ENCODE results near the gene EFNA4.
"Not testable (repeated sequence)": the region's sequence is repeated elsewhere in the genome, so short reads cannot be mapped to it uniquely, and the experiment has no call there.

EFNA4 gene

GRCh38 chr1:155107309-155108264, 44.0 kb downstream of the EFNA4 start:
- H3K27ac ChIP-seq (ENCODE audit: low read length), result no peak overlapping the region
- no peak overlapping the region for H3K9ac ChIP-seq (ENCODE audit: low read length)
- H3K36me3 ChIP-seq (ENCODE audit: control insufficient read depth, low read depth, low read length), result no peaks in the 10 kb centered on the region
- no peaks in the 10 kb centered on the region for H3K27me3 ChIP-seq (ENCODE audit: control insufficient read depth, insufficient read depth, low read length)
- no peaks in the 10 kb centered on the region for H3K9me3 ChIP-seq (ENCODE audit: control insufficient read depth, low read depth, low read length)
- H3K4me3 ChIP-seq (ENCODE audit: low read length), result no peak overlapping the region
- H3K4me1 ChIP-seq (ENCODE audit: control insufficient read depth, low read depth, low read length), result no peaks in the 10 kb centered on the region

- no peaks in the 10 kb centered on the region for H3K27me3 ChIP-seq (ENCODE audit: control insufficient read depth, insufficient read depth, low read length)
- H3K4me3 ChIP-seq (ENCODE audit: low read length), result no peak overlapping the region
- no peaks in the 10 kb centered on the region for H3K36me3 ChIP-seq (ENCODE audit: control insufficient read depth, low read depth, low read length)
- no peaks in the 10 kb centered on the region for H3K4me1 ChIP-seq (ENCODE audit: control insufficient read depth, low read depth, low read length)
- H3K9me3 ChIP-seq (ENCODE audit: control insufficient read depth, low read depth, low read length), result no peaks in the 10 kb centered on the region
- H3K27ac ChIP-seq (ENCODE audit: low read length), result no peak overlapping the region
- H3K9ac ChIP-seq (ENCODE audit: low read length), result no peak overlapping the region
Measured at GRCh38 chr1:155108296-155108695, 44.8 kb downstream of the EFNA4 start.

- Histone ChIP-seq H3K36me3 (ENCODE audit: control insufficient read depth, low read depth, low read length) (no peaks in the 10 kb centered on the region), H3K9me3 (ENCODE audit: control insufficient read depth, low read depth, low read length) (no peaks in the 10 kb centered on the region), H3K4me1 (ENCODE audit: control insufficient read depth, low read depth, low read length) (no peaks in the 10 kb centered on the region), H3K9ac (ENCODE audit: low read length) (no peak overlapping the region), H3K27ac (ENCODE audit: low read length) (no peak overlapping the region), H3K4me3 (ENCODE audit: low read length) (no peak overlapping the region), H3K27me3 (ENCODE audit: control insufficient read depth, insufficient read depth, low read length) (no peaks in the 10 kb centered on the region)
Measured at GRCh38 chr1:155110381-155110780, 46.8 kb downstream of the EFNA4 start.

GRCh38 chr1:155110826-155111225, 47.3 kb downstream of the EFNA4 start:
- Histone ChIP-seq H3K27ac (ENCODE audit: low read length) (no peak overlapping the region), H3K4me3 (ENCODE audit: low read length) (no peak overlapping the region), H3K9ac (ENCODE audit: low read length) (no peak overlapping the region), H3K36me3 (ENCODE audit: control insufficient read depth, low read depth, low read length) (no peaks in the 10 kb centered on the region), H3K27me3 (ENCODE audit: control insufficient read depth, insufficient read depth, low read length) (no peaks in the 10 kb centered on the region), H3K4me1 (ENCODE audit: control insufficient read depth, low read depth, low read length) (no peaks in the 10 kb centered on the region), H3K9me3 (ENCODE audit: control insufficient read depth, low read depth, low read length) (no peaks in the 10 kb centered on the region)

- Histone ChIP-seq H3K4me3 (ENCODE audit: low read length) (no peak overlapping the region), H3K27me3 (ENCODE audit: control insufficient read depth, insufficient read depth, low read length) (no peaks in the 10 kb centered on the region), H3K9me3 (ENCODE audit: control insufficient read depth, low read depth, low read length) (no peaks in the 10 kb centered on the region), H3K4me1 (ENCODE audit: control insufficient read depth, low read depth, low read length) (no peaks in the 10 kb centered on the region), H3K36me3 (ENCODE audit: control insufficient read depth, low read depth, low read length) (no peaks in the 10 kb centered on the region), H3K27ac (ENCODE audit: low read length) (no peak overlapping the region), H3K9ac (ENCODE audit: low read length) (no peak overlapping the region)
Measured at GRCh38 chr1:155113450-155113980, 50.0 kb downstream of the EFNA4 start.

DNA sequence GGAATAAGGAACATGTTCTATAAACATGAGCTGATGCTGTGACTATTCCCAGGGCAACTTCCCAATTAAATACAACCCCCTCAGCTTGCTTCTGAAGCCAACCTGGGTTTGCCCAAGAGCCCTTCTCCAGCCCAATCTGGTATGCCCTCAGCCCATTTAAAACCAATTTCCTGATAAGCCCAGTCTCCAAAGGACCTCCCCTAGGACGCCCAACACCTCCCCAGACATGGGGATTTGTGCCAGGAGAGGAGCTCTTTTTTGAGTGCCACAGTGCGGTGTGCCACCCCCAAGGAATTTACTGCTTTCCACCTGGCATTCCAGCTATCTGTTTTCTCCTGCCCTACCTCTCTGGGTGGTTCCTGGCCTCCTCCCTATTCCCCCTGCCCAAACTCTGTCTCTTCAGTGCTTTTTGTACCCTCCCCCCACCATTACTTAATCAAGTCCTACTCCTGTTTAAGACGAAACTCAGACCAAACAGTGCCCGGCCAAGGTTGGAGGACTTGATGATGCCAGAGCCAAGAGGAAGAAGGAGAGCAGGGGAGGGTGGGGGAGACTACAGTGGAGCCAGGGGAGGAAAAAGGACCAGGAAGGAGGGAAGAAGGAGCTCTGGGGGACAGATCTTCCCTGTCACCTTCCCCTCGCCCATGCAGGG, 52.7 kb downstream of the EFNA4 start:
- Histone ChIP-seq H3K27me3 (ENCODE audit: control insufficient read depth, insufficient read depth, low read length) (peaks cover 11% of the 10 kb centered on the region), H3K4me1 (ENCODE audit: control insufficient read depth, low read depth, low read length) (no peaks in the 10 kb centered on the region), H3K36me3 (ENCODE audit: control insufficient read depth, low read depth, low read length) (no peaks in the 10 kb centered on the region), H3K27ac (ENCODE audit: low read length) (no peak overlapping the region), H3K9ac (ENCODE audit: low read length) (no peak overlapping the region), H3K4me3 (ENCODE audit: low read length) (no peak overlapping the region), H3K9me3 (ENCODE audit: control insufficient read depth, low read depth, low read length) (no peaks in the 10 kb centered on the region)

DNA sequence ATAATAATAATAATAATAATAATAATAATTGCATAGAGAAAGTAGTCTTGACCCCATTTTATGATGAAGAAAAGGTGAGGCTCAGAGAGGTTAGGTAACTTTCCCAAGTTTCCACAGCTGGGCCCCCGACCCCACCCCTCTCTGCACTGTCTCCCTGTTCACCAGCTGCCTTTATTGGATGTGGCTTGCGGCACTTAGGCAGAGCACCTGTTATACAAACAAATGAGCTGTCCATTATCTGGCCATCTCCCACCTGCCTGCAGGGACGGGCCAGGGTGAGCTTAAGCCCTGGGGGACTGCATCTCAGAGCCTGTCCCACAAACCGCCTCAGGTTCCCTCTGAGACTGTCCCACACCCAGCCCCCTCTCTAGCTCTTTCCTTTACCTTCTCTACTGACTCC, 54.1 kb downstream of the EFNA4 start:
- H3K4me1 ChIP-seq (ENCODE audit: control insufficient read depth, low read depth, low read length), result no peaks in the 10 kb centered on the region
- H3K9me3 ChIP-seq (ENCODE audit: control insufficient read depth, low read depth, low read length), result no peaks in the 10 kb centered on the region
- peaks cover 11% of the 10 kb centered on the region for H3K27me3 ChIP-seq (ENCODE audit: control insufficient read depth, insufficient read depth, low read length)

GRCh38 chr1:155118090-155118489, 54.5 kb downstream of the EFNA4 start:
- H3K9ac ChIP-seq (ENCODE audit: low read length), result not testable (repeated sequence)
- peaks cover 11% of the 10 kb centered on the region for H3K27me3 ChIP-seq (ENCODE audit: control insufficient read depth, insufficient read depth, low read length)

More for the DNA sequence above, 54.1 kb downstream of the EFNA4 start:
- no peaks in the 10 kb centered on the region for H3K36me3 ChIP-seq (ENCODE audit: control insufficient read depth, low read depth, low read length)
- no peak overlapping the region for H3K4me3 ChIP-seq (ENCODE audit: low read length)
- no peak overlapping the region for H3K27ac ChIP-seq (ENCODE audit: low read length)
- H3K9ac ChIP-seq (ENCODE audit: low read length), result no peak overlapping the region

More at GRCh38 chr1:155118090-155118489, 54.5 kb downstream of the EFNA4 start:
- not testable (repeated sequence) for H3K9me3 ChIP-seq (ENCODE audit: control insufficient read depth, low read depth, low read length); H3K4me3 ChIP-seq (ENCODE audit: low read length); H3K27ac ChIP-seq (ENCODE audit: low read length); H3K4me1 ChIP-seq (ENCODE audit: control insufficient read depth, low read depth, low read length); H3K36me3 ChIP-seq (ENCODE audit: control insufficient read depth, low read depth, low read length)
